A549 (cell line): ENCODE data around the gene TSSK3.

Source experiments
- HOXA7 ChIP-seq: fragments of 250-450 bp; sonication (Bioruptor Pico); IDR thresholded peaks from 2 replicates; pipeline ENCODE4 v1.5.0; 2020; ENCODE audit warnings: mild to moderate bottlenecking, moderate library complexity
- JUN ChIP-seq, 2 experiments: fragments of >200 bp; sonication (Bioruptor Twin); formaldehyde crosslinking; IDR thresholded peaks; 2 replicates in 1 of 2; 3 replicates in 1 of 2; pipeline ENCODE4 v1.6.1; 2016 to 2017
- NFE2L2 ChIP-seq: fragments of 150-350 bp; conservative IDR thresholded peaks from 2 replicates; pipeline ENCODE4 v1.6.1; 2014; ENCODE audit warnings: low read length
- PBX3 ChIP-seq: IDR thresholded peaks from 2 replicates; pipeline ENCODE4 v1.6.1; 2012
- POLR2A ChIP-seq: IDR thresholded peaks from 2 replicates; pipeline ENCODE4 v1.6.1; 2012; ENCODE audit warnings: mild to moderate bottlenecking, low read length
- RCOR1 ChIP-seq: fragments of 150-350 bp; IDR thresholded peaks from 2 replicates; pipeline ENCODE4 v1.6.1; 2014; ENCODE audit warnings: antibody characterized with exemption, low read length, low read depth
- TF ChIP-seq, protein P1 (sequence below): fragments of >200 bp; sonication (Bioruptor Twin); formaldehyde crosslinking; IDR thresholded peaks from 3 replicates; pipeline ENCODE4 v1.5.1; 2016
- TF ChIP-seq, protein P2 (sequence below): fragments of 200-600 bp; sonication (generic); IDR thresholded peaks from 2 replicates; pipeline ENCODE4 v1.6.1; 2016; ENCODE audit warnings: antibody characterized with exemption, mild to moderate bottlenecking, moderate library complexity

DNA sequence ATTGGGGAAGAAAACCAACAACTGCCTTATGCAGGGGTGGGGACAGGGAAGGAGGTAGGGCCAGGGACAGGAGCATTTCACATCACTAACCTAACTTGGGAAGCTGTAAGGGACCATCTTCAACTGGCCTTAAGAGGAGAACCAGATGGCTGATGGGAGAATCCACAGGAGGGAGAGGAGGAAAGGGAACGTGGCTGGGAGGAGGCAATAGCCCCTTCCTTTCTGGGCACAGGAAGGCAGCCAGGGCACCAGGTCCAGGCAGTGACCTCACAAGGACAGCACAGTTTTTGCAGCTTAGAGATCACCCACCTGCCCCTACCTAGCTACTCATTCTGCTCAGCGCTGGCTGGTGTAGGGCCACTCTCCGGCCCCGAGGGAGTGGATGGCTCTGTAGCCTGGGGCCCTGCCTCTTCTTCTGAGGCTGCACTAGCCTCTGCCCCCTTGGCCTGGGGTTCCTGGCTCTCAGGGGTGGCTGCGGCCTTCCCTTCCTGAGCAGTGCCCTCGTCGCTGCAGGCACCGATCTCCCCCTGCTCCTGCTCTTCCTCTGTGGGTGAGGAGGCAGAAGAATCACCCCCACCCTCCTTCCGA lies 28.0 kb upstream of the TSSK3 start:
- TF ChIP-seq, protein P1, sequence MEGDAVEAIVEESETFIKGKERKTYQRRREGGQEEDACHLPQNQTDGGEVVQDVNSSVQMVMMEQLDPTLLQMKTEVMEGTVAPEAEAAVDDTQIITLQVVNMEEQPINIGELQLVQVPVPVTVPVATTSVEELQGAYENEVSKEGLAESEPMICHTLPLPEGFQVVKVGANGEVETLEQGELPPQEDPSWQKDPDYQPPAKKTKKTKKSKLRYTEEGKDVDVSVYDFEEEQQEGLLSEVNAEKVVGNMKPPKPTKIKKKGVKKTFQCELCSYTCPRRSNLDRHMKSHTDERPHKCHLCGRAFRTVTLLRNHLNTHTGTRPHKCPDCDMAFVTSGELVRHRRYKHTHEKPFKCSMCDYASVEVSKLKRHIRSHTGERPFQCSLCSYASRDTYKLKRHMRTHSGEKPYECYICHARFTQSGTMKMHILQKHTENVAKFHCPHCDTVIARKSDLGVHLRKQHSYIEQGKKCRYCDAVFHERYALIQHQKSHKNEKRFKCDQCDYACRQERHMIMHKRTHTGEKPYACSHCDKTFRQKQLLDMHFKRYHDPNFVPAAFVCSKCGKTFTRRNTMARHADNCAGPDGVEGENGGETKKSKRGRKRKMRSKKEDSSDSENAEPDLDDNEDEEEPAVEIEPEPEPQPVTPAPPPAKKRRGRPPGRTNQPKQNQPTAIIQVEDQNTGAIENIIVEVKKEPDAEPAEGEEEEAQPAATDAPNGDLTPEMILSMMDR, result no peak
- TF ChIP-seq RCOR1 (no peak), JUN (IDR thresholded peaks at IDR 0.05) (no peak), NFE2L2 (no peak), POLR2A (no peak), PBX3 (no peak), HOXA7 (no peak)
- TF ChIP-seq, protein P2, sequence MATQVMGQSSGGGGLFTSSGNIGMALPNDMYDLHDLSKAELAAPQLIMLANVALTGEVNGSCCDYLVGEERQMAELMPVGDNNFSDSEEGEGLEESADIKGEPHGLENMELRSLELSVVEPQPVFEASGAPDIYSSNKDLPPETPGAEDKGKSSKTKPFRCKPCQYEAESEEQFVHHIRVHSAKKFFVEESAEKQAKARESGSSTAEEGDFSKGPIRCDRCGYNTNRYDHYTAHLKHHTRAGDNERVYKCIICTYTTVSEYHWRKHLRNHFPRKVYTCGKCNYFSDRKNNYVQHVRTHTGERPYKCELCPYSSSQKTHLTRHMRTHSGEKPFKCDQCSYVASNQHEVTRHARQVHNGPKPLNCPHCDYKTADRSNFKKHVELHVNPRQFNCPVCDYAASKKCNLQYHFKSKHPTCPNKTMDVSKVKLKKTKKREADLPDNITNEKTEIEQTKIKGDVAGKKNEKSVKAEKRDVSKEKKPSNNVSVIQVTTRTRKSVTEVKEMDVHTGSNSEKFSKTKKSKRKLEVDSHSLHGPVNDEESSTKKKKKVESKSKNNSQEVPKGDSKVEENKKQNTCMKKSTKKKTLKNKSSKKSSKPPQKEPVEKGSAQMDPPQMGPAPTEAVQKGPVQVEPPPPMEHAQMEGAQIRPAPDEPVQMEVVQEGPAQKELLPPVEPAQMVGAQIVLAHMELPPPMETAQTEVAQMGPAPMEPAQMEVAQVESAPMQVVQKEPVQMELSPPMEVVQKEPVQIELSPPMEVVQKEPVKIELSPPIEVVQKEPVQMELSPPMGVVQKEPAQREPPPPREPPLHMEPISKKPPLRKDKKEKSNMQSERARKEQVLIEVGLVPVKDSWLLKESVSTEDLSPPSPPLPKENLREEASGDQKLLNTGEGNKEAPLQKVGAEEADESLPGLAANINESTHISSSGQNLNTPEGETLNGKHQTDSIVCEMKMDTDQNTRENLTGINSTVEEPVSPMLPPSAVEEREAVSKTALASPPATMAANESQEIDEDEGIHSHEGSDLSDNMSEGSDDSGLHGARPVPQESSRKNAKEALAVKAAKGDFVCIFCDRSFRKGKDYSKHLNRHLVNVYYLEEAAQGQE, result no peak
